Cardiac muscle cell (in vitro differentiated cells and primary cell): ENCODE measurements around the gene AGXT. TPM values are rescaled to one million over a fixed set of nuclear protein-coding genes. Genes with fewer than 3 reads are reported as not detected.

Experiments used
- DNase-seq, 2 donors: peaks; one replicate each; pipeline versions ENCODE4 v3.0.0 to v3.0.0-alpha.2; 2010 to 2017; ENCODE audit warnings: low read depth in 1 of 2, low spot score in 1 of 2
- H3K27ac ChIP-seq: fragments of 200-600 bp; sonication (generic); 2 replicates; pipeline ENCODE4 v1.5.1; 2016
- H3K27me3 ChIP-seq: fragments of 200-600 bp; sonication (generic); 2 replicates; pipeline ENCODE4 v1.6.0; 2016; ENCODE audit warnings: control low read depth
- H3K36me3 ChIP-seq: fragments of 200-600 bp; sonication (generic); 2 replicates; pipeline ENCODE4 v1.5.1; 2016; ENCODE audit warnings: control low read depth
- H3K4me1 ChIP-seq: fragments of 200-600 bp; sonication (generic); 2 replicates; pipeline ENCODE4 v1.8.1; 2017; ENCODE audit warnings: low read depth, mild to moderate bottlenecking, mixed run types
- H3K4me3 ChIP-seq: fragments of 200-600 bp; sonication (generic); 2 replicates; pipeline ENCODE4 v1.5.1; 2016; ENCODE audit warnings: mild to moderate bottlenecking
- H3K9me3 ChIP-seq: fragments of 200-600 bp; sonication (generic); 2 replicates; pipeline ENCODE4 v1.5.1; 2017; ENCODE audit warnings: low read depth, mild to moderate bottlenecking, control low read depth
- polyA plus RNA-seq: library from polyadenylated mRNA; unstranded; fragments of >200 nt; fragmentation: Nextera tagmentation; extraction: Ambion mirVana; gene quantifications from 2 replicates; pipeline ENCODE4 v1.2.1, GENCODE V29; 2016
- total RNA-seq: library from RNA; depleted of rRNA; stranded (reverse); fragments of >200 nt; gene quantifications from 2 replicates; pipeline ENCODE4 v1.2.3, GENCODE V29; 2016
- TF ChIP-seq, protein P1 (sequence below): IDR thresholded peaks from 2 replicates; pipeline ENCODE4 v1.5.1; 2012; ENCODE audit warnings: low read depth, mild to moderate bottlenecking, low read length

AGXT gene
- total and polyA plus RNA-seq, 2 experiments from 2014 or later: 0.06 to 0.75 TPM

DNA sequence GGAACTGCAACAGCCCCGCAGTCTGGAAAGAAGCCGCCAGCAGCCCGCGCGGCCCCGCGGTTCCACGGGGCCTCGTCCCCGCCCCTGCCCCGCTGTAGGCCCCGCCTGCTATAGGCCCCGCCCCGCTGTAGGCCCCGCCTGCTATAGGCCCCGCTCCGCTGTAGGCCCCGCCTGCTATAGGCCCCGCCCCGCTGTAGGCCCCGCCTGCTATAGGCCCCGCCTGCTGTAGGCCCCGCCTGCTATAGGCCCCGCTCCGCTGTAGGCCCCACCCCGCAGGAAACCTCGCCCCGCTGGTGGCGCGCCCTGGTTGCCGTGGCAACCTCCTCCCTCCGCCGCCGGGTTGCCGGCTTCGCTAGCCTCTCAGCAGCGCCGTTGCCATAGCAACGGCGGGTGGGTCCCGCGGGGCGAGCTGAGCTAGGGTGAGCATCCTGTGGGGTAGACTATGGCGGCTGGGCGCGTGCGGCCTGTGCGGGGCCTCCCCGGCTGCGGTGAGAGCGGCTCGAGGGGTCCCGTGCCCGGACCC lies 36.4 kb upstream of the AGXT start:
- TF ChIP-seq, protein P1, sequence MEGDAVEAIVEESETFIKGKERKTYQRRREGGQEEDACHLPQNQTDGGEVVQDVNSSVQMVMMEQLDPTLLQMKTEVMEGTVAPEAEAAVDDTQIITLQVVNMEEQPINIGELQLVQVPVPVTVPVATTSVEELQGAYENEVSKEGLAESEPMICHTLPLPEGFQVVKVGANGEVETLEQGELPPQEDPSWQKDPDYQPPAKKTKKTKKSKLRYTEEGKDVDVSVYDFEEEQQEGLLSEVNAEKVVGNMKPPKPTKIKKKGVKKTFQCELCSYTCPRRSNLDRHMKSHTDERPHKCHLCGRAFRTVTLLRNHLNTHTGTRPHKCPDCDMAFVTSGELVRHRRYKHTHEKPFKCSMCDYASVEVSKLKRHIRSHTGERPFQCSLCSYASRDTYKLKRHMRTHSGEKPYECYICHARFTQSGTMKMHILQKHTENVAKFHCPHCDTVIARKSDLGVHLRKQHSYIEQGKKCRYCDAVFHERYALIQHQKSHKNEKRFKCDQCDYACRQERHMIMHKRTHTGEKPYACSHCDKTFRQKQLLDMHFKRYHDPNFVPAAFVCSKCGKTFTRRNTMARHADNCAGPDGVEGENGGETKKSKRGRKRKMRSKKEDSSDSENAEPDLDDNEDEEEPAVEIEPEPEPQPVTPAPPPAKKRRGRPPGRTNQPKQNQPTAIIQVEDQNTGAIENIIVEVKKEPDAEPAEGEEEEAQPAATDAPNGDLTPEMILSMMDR: no peak
- Histone ChIP-seq H3K36me3 (no peaks in the 10 kb centered on the region), H3K27ac (no peak overlapping the region), H3K27me3 (peaks cover 82% of the 10 kb centered on the region), H3K4me3 (peak overlapping the region; percentile 7), H3K9me3 (no peaks in the 10 kb centered on the region), H3K4me1 (no peaks in the 10 kb centered on the region)
- peak; percentile 94 for DNase-seq

DNA sequence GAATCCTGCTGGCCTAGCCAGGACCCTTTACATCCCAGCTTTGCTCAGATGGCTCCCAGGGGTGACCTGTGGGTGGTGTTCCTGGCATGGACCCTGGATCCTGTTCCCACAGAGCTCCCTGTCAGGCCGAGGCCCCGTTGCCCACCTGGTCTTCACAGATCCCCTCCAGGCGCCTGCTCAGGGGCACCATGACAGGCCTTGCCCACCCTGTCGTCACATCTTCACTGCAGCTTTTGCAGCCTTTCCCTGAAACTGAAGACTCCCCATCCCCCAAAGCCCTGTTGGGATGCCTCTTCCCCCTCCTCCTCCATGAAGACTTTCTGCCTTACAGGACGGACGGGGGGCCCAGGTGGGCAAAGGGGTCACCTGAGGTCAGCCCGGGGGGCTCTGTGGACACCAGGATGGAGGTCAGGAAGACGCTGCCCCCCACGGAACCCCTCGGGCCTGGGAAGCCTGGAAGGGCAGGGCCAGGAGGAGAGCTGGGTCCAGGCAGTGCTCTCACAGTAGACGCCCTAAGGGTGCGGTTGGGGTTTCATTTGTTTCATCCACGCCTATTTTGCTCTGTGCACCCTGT lies 35.6 kb upstream of the AGXT start:
- no peak overlapping the region for H3K4me3 ChIP-seq
- DNase-seq: no peak
- no peaks in the 10 kb centered on the region for H3K9me3 ChIP-seq
- peaks cover 79% of the 10 kb centered on the region for H3K27me3 ChIP-seq
- TF ChIP-seq, protein P1: no peak
- no peaks in the 10 kb centered on the region for H3K4me1 ChIP-seq
- H3K27ac ChIP-seq: no peak overlapping the region
- H3K36me3 ChIP-seq: no peaks in the 10 kb centered on the region

DNA sequence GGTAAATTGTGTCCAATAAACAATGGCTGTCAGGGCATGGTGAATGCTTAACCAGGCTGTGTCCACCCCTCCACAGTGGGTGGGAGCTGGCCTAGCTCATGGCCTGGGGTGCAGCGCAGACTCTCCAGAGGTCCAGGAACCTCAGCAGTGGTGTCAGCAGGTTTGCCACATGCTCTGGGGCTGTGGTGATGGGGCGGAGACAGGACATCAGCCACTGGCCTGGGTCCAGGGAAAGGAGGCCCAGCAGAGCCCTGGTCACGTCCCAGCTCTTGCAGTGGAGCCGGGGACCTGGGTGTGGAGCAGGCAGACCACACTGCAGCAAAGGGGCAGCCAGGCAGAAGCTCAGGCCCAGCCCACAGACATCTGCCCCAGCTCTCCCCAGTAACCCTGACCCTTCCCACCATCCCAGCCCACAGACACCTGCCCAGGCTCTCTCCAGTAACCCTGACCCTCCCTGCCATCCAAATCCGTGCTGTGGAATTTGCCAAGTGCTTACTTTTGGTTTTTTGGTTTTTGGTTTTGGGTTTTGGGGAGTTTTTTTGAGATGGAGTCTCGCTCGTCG lies 34.8 kb upstream of the AGXT start:
- no peaks in the 10 kb centered on the region for H3K9me3 ChIP-seq
- DNase-seq: no peak
- TF ChIP-seq, protein P1: no peak
- no peaks in the 10 kb centered on the region for H3K36me3 ChIP-seq
- peaks cover 71% of the 10 kb centered on the region for H3K27me3 ChIP-seq
- H3K27ac ChIP-seq: no peak overlapping the region
- no peaks in the 10 kb centered on the region for H3K4me1 ChIP-seq
- H3K4me3 ChIP-seq: no peak overlapping the region

DNA sequence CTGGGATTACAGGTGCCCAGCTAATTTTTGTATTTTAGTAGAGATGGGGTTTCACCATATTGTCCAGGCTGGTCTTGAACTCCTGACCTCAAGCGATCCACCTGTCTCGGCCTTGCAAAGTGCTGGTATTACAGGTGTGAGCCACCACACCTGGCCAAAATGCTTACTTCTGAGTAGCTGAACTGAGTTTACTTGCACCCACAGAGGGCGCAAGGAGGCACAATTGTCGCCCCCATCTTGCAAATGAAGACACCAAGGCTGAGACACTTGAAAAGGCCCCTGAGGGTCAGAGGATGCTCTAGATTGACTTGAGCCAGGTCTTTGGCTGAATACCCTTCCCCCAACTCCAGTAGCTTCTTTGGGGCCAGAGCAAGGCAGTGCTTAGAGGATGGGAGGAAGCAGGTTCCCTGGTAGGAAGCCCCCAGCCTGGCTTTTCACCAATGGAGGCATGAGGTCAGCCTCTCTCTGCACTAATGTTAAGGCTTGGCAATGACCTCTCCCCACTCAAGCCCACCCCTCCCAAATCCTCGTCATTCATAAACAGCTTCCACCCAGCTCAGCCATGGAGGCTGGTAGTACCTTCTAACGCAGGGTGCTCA lies 34.1 kb upstream of the AGXT start:
- H3K9me3 ChIP-seq: no peaks in the 10 kb centered on the region
- DNase-seq: no peak
- no peaks in the 10 kb centered on the region for H3K36me3 ChIP-seq
- no peak overlapping the region for H3K27ac ChIP-seq
- no peaks in the 10 kb centered on the region for H3K4me1 ChIP-seq
- H3K4me3 ChIP-seq: no peak overlapping the region
- TF ChIP-seq, protein P1: no peak
- peaks cover 64% of the 10 kb centered on the region for H3K27me3 ChIP-seq

DNA sequence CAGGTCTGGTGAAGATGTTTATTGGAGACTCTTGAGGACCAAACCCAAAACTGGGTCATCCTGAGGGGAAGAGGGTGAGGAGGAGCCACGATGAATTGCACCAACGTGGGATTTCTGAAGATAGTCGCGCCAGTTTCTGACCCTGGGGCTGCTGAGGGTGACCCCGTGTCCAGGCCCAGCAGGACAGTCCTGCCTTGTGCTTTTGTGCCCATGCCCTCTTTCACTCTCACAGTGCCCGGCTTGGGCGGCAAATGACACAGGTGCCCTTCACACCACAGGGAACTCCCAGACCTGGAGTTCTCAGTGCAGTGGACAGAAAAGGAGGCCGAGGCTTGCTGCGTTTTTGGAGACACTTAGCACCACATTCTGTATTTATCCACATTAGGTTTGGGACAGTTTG lies 33.1 kb upstream of the AGXT start:
- no peak overlapping the region for H3K4me3 ChIP-seq
- H3K27ac ChIP-seq: no peak overlapping the region
- H3K27me3 ChIP-seq: peaks cover 54% of the 10 kb centered on the region
- H3K36me3 ChIP-seq: no peaks in the 10 kb centered on the region
- TF ChIP-seq, protein P1: no peak
- H3K4me1 ChIP-seq: no peaks in the 10 kb centered on the region
- H3K9me3 ChIP-seq: no peaks in the 10 kb centered on the region
- no peak for DNase-seq
